Dermis blood vessel endothelial cell (primary cell): ENCODE results near the gene DRD1. TPM values are rescaled to one million over a fixed set of nuclear protein-coding genes. Genes with fewer than 3 reads are reported as not detected.
"Not testable (repeated sequence)": the region's sequence is repeated elsewhere in the genome, so short reads cannot be mapped to it uniquely, and the experiment has no call there.

Source experiments
- DNase-seq: peaks from one replicate; pipeline ENCODE4 v3.0.0; 2010
- total RNA-seq: library from RNA; depleted of rRNA; stranded (reverse); fragments of >200 nt; gene quantifications from 2 replicates; pipeline ENCODE4 v1.2.3, GENCODE V29; 2014

The DRD1 gene
- total RNA-seq, 1 donor from 2014 or later, result not detected

DNA sequence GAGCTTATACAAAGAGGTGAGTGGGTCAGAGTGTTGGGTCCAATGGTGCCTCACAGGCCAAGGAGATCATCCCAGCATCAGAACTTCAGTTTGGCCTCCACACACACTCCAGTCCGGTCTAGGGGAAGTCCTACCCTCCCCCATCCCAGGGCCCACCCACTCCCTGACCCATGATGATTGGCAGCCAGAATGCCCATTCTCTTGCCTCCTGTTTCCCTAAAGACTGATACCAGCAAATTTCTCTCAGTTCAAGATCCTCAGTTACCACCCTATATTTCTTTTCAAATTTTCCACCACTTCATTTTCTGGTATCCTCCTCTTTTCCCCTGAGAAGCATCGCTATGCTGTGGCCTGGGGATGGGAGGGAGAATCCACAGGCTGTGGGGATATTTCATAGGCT, 21.9 kb downstream of the DRD1 start:
- DNase-seq, result no peak

DNA sequence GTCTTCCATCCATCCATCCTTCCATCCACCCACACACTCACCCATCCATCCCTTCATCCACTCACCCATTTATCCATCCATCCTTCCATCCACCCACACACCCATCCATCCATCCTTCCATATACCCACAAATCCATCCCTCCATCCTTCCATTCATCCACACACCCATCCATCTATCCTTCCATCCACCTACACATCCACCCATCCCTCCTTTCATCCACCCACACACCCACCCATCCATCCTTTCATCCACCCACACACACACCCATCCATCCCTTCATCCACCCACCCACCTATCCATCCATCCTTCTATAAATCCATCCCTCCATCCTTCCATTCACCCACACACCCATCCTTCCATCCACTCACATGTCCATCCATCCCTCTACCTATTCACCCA, 23.6 kb downstream of the DRD1 start:
- no peak for DNase-seq

DNA sequence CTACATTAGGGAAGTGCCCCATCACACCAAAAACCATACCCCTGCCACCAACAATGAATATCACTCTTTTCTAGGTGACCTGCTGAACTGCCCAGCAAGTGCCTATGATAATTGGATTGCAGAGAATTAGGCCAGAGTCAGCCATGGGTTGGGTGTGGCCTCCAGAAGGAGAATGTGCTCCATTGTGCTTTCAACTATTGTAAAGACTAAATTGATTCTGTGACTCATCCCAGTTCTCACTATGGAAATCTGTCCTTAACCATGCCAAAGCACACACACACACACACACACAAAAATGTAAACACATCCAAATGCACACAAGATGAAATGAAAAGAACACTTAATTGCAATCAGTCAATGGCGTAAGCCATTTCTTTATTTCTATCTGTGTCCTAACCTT, 25.7 kb downstream of the DRD1 start:
- DNase-seq, result no peak

DNA sequence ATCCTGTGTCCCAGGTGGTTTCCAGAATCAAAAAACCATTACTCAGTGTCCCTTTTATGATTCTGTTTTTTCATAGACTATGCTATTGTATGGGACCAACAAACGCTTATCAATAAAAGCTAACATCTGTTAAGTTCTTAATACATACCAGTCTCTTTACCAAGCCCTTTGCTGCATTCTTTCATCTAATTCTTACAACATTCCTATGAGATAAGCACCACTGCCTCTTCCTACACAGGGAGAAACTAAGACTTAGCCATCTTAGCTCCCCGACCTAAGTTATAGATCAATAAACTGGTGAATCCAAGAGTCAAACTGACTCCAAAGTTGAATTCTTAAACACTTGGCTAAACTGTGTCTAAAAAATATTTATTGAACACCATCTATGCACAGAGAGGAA, 26.6 kb downstream of the DRD1 start:
- no peak for DNase-seq

DNA sequence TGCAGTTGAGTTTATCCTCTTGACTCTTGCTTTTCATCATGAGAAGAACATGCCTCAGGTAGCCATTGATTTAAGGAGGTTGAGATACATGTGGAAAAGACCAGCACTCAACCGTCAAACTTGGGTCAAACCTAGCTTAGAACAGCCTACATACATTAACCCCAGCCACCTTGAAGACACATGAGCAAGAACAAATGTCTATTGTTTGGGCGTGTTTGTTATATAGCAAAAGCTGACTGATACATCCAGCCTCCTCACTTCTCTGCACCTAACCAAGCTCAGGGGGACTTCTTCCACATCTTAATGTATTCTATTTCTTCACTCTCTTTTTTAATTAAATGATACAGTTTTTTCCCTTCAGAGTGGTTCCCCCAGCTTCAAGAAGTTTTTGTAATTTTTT, 28.7 kb downstream of the DRD1 start:
- no peak for DNase-seq

DNA sequence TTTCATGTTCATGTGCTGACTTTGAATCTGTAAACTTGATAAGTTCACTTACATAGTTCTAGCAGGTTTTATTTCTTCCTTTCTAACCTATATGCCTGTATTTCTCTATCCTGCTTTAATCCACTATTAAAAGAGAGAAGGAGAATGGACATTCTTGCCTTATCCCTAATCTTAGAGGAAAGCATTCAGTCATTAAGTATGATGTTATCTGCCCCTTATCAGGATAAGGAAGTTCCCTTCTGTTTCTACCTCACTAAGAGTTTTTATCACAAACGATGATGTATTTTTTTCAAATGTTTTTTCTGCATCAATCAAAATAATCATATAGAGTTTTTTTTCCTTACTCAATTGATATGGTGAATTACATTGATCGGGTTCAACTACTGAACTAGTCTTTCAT, 33.1 kb downstream of the DRD1 start:
- no peak for DNase-seq

DNA sequence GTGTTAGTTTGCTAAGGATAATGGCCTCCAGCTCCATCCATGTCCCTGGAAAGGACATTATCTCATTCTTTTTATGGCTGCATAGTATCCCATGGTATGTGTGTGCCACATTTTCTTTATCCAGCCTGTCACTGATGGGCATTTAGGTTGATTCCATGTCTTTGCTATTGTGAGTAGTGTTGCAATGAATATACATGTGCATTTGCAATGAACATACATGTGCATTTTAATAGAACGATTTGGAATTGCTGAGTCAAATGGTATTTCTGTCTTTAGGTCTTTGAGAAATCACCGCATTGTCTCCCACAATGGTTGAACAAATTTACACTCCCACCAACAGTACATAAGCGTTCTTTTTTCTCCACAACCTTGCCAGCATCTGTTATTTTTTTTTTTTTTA, 37.7 kb downstream of the DRD1 start:
- DNase-seq, result no peak

DNA sequence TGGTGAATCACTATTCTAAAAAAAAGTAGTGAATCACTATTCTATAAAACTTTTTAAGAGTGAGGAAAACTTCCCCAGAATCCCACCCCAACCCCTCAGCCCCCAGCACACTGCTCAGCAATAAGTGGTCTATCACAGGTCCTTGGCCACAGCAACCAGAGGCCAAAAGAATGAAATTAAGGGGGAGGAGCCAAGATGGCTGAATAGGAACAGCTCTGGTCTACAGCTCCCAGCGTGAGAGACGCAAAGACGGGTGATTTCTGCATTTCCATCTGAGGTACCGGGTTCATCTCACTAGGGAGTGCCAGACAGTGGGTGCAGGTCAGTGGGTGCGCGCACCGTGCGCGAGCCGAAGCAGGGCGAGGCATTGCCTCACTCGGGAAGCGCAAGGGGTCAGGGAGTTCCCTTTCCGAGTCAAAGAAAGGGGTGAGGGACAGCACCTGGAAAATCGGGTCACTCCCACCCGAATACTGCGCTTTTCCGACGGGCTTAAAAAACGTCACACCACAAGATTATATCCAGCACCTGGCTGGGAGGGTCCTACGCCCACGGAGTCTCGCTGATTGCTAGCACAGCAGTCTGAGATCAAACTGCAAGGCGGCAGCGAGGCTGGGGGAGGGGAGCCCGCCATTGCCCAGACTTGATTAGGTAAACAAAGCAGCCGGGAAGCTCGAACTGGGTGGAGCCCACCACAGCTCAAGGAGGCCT, 46.2 kb downstream of the DRD1 start:
- not testable (repeated sequence) for DNase-seq

DNA sequence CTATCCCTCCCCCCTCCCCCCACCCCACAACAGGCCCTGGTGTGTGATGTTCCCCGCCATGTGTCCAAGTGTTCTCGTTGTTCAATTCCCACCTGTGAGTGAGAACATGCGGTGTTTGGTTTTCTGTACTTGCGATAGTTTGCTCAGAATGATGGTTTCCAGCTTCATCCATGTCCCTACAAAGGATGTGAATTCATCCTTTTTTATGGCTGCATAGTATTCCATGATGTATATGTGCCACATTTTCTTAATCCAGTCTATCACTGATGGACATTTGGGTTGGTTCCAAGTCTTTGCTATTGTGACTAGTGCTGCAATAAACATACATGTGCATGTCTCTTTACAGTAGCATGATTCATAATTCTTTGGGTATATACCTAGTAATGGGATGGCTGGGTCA, 48.6 kb downstream of the DRD1 start:
- DNase-seq, result not testable (repeated sequence)

DNA sequence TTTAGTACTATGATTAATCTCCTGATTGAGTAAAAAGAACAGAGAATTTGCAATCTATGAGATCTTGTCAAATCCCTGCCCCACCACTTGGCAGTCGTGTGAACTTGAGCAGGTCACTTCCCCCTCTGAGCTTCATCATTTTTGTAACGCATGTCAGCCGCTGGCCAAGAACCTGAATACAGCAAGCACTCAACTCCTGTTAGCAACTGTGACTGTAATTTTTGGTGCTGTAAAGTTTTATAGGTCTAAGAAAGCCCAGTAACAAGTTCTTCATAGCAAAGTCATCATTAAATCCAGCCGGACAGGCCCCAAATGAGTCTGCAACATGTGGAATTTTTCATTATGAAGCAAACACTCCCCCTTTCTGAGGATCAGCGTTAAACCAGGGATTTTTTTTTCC, 49.4 kb downstream of the DRD1 start:
- no peak for DNase-seq

DNA sequence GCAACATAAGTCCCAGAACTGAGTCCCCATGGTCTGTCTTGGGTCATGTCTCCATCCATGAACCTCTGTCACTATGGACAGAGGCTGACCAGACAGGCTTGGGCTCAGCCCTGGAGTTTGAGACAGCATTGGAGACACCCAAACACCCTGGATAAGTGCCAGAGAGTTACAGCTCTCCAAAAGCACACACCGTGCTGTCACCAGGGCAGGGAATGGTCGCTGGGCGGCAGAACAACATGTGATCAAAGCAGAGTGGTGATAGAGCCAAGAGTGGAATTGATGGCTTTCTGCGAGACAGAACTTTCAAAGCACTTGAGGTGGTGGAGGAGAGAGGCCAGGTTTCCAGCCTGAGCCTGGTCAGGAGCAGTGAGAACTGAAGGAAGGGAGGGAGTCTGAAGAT, 50.1 kb downstream of the DRD1 start:
- DNase-seq, result no peak

DNA sequence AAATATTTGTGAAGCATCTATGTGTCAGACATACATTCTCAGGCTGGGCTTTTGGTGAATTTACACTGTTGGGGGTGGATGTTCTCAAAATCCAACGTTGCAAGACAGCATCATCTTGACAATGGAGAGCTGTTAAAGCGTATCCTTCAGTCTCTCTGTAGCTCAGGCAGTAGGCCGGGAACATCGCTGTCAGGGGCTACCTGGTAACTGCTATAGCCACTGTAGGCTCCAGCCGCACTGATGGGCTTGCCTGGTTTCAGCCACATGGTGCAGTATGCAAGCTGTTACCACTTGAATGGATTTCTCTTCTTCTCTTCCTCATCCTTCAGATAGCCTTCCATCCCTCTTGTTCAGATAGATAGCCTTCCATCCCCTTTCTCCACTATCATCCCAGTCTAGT, 51.7 kb downstream of the DRD1 start:
- no peak for DNase-seq

DNA sequence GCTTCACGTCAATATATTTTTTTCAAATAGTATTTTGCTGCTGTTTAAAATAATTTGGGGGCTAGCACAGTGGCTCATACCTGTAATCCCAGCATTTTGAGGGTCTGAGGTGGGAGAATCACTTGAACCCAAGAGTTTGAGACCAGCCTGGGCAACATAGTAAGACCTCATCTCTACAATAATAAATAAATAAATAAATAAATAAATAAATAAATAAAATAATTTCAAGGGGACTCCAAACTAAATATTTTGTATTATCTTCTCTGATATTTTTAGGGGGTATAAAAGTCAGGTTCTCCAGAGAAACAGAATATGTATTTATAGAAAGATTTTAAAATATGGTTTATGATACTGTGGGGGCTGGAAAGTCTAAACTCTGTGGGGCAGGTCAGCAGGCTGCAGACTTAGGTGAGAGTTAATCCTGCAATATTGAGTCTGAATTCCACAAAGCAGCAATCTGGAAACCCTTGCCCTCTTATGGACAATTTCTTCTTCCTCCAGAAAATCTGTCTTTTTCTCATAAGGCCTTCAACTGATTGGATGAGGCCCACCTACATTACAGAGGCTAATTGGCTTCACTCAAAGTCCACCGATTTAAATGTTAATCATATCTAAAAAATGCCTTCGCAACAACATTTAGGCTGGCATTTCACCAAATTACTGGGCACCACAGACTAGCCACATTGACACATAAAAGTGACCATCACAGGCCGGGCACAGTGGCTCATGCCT, 53.5 kb downstream of the DRD1 start:
- DNase-seq, result no peak

Other genes with a start within 250 kb of the DRD1 start
- 109 and 176 TPM in 2 replicates for gene SFXN1, start 34.4 kb upstream of the DRD1 start, total RNA-seq
- 0.05 TPM in 1 of 2 replicates, not detected in the other for gene HRH2, start 213.9 kb upstream of the DRD1 start, total RNA-seq